Body of pancreas (tissue), 4 donors: Measurements from ENCODE around the gene TMEM169. TPM values are rescaled to one million over a fixed set of nuclear protein-coding genes. Genes with fewer than 3 reads are reported as not detected.

ENCODE experiments used
- ATAC-seq: fragments of 150-250 bp; one replicate; pipeline ENCODE4 v1.9.1; 2016
- DNase-seq, 4 donors: peaks; one replicate each; pipeline ENCODE4 v3.0.0-alpha.2; 2019
- H3K27ac ChIP-seq, 4 donors: fragments of 200-600 bp; sonication (generic); 1 replicate in 3 of 4; 2 replicates in 1 of 4; pipeline versions ENCODE4 v1.5.1 to v1.6.1; 2016 to 2019; ENCODE audit warnings: mild to moderate bottlenecking in 1 of 4, mixed read lengths in 1 of 4, moderate library complexity in 1 of 4
- H3K27me3 ChIP-seq, 2 donors: fragments of 200-600 bp; sonication (generic); one replicate each; pipeline ENCODE4 v1.6.0; 2016; ENCODE audit warnings: mild to moderate bottlenecking in 1 of 2
- H3K36me3 ChIP-seq, 2 donors: fragments of 200-600 bp; sonication (generic); replicated peaks in 1 of 2; 2 replicates each; pipeline ENCODE4 v1.5.1; 2016; ENCODE audit warnings: low read depth in 2 of 2; ENCODE audit not compliant: insufficient read depth in 1 of 2
- H3K4me1 ChIP-seq: fragments of 200-600 bp; sonication (generic); one replicate; pipeline ENCODE4 v1.6.0; 2016
- H3K4me3 ChIP-seq, 2 donors: fragments of 200-600 bp; sonication (generic); 1 replicate in 1 of 2; 2 replicates in 1 of 2; pipeline ENCODE4 v1.5.1; 2016 to 2019
- H3K9me3 ChIP-seq, 3 donors: fragments of 200-600 bp; sonication (generic); 1 replicate in 2 of 3; 2 replicates in 1 of 3; pipeline ENCODE4 v1.5.1; 2016
- CTCF ChIP-seq, 7 experiments: fragments of 450-650 bp in 4 of 7; fragments of 200-600 bp in 3 of 7; sonication (generic) in 3 of 7; IDR thresholded peaks; one replicate each; pipeline ENCODE4 v1.5.1; 2016 to 2019; ENCODE audit warnings: antibody characterized with exemption in 7 of 7
- POLR2A ChIP-seq, 3 donors: fragments of 450-650 bp; IDR thresholded peaks; one replicate each; pipeline ENCODE4 v1.6.1; 2016; ENCODE audit warnings: antibody characterized with exemption in 3 of 3, mild to moderate bottlenecking in 2 of 3
- WGBS, 2 donors: methylation state at CpG; one replicate each; pipeline ENCODE4 v1.1.5; 2017; 5-methylcytosine and 5-hydroxymethylcytosine counted together
- intact Hi-C: fragments of 100-400 bp; cut with DNase I; formaldehyde crosslinking; loops from one replicate; pipeline ENCODE4 v1.15.1; 2023
- total RNA-seq, 2 donors: library from RNA; depleted of rRNA; stranded (reverse); fragments of >200 nt; gene quantifications; one replicate each; pipeline ENCODE4 v1.1.0, GENCODE V29; 2016

Gene TMEM169
- total RNA-seq, 2 donors from 2014 or later = 0.26 TPM; not detected in 1

GRCh38 chr2:216066230-216066629, 15.5 kb upstream of the TMEM169 start:
- no peak for DNase-seq
- Histone ChIP-seq H3K9me3 (no peaks in the 10 kb centered on the region), H3K27me3 (no peaks in the 10 kb centered on the region), H3K27ac (no peak overlapping the region), H3K36me3 (peaks cover 0 to 1% of the 10 kb centered on the region in 2 donors), H3K4me1 (no peaks in the 10 kb centered on the region), H3K4me3 (no peak overlapping the region)
- TF ChIP-seq CTCF (IDR thresholded peaks at IDR 0.05) = no peak
- TF ChIP-seq POLR2A (IDR thresholded peaks at IDR 0.05) = no peak
- no peak for ATAC-seq
- intact Hi-C loops = no loop called here
- WGBS, 2 donors = 87 to 88% methylated on average over 5 of the region's 5 CpGs

GRCh38 chr2:216069028-216069427, 12.7 kb upstream of the TMEM169 start:
- no peak overlapping the region for H3K4me3 ChIP-seq
- intact Hi-C loops = no loop called here
- no peaks in the 10 kb centered on the region for H3K9me3 ChIP-seq
- DNase-seq (no peak), ATAC-seq (no peak)
- peaks cover 0 to 1% of the 10 kb centered on the region in 2 donors for H3K36me3 ChIP-seq
- no peak for TF ChIP-seq POLR2A (IDR thresholded peaks at IDR 0.05)
- no peak for TF ChIP-seq CTCF (IDR thresholded peaks at IDR 0.05)
- H3K27ac ChIP-seq = no peak overlapping the region
- H3K4me1 ChIP-seq = no peaks in the 10 kb centered on the region
- H3K27me3 ChIP-seq = no peaks in the 10 kb centered on the region
- 81 to 91% methylated on average over 2 of the region's 2 CpGs for WGBS, 2 donors

DNA sequence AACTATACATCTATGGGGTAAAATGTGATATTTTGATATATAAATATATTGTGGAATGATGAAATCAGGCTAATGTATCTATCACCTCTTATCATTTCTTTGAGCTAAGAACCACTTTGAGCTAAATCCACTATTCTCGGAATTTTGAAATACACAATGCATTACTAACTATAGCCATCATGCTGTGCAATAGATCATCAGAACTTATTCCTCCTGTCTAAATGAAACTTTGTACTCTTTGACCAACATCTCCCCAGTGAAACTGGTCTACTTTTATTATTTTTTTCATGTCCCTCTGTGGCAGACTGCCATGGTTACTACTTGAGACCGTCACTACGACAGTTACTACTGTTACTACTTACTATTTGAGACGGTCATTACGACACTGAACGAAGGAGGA, 11.5 kb upstream of the TMEM169 start:
- Histone ChIP-seq H3K4me3 (no peak overlapping the region), H3K4me1 (no peaks in the 10 kb centered on the region), H3K27me3 (no peaks in the 10 kb centered on the region), H3K9me3 (no peaks in the 10 kb centered on the region), H3K27ac (no peak overlapping the region), H3K36me3 (no peaks in the 10 kb centered on the region)
- DNase-seq (no peak), ATAC-seq (no peak)
- 81 to 86% methylated on average over 6 of the region's 6 CpGs for WGBS, 2 donors
- intact Hi-C loops = no loop called here
- TF ChIP-seq CTCF (IDR thresholded peaks at IDR 0.05) (no peak), POLR2A (IDR thresholded peaks at IDR 0.05) (no peak)

DNA sequence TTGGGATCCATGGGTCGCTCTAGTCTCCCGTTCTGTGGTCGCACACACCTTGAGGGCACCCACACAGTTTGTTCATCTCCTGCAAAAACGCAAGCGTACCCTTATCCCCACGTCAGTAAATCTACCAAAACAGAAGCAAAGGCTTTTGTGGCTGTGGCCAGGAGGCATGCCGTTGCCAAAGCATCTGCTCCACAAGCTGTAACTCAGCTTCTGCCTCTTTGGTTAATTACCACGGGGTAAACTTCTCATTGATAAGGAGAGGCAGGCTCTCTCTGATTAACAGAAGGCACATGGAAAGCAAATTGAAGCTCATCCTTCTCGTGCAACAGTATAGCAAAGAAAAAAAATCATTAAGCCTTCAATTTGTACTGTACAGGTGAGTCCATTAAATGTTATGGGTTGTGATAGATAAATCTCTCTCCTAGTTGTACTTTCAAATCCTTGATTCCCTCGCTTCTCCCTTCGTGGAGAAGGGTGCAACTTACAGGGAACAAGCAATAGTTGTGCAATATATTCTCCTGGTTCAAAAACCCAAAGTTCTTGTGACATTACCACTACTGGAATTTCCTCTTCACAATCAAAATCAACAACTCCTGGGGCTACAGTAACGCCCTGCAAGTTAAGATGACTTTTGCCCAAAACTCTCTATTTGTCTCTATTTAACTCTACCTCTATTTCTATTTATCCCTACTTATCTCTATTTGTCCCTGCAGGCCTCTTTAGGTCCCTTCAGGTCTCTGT, 10.4 kb upstream of the TMEM169 start:
- DNase-seq = no peak
- intact Hi-C loops = no loop called here
- ATAC-seq = no peak

More for the DNA sequence above, 10.4 kb upstream of the TMEM169 start:
- peaks cover 9% of the 10 kb centered on the region for H3K4me1 ChIP-seq
- no peak overlapping the region for H3K27ac ChIP-seq
- no peaks in the 10 kb centered on the region for H3K9me3 ChIP-seq
- H3K4me3 ChIP-seq = no peak overlapping the region
- no peaks in the 10 kb centered on the region for H3K27me3 ChIP-seq
- no peaks in the 10 kb centered on the region for H3K36me3 ChIP-seq
- no peak for TF ChIP-seq CTCF (IDR thresholded peaks at IDR 0.05)
- no peak for TF ChIP-seq POLR2A (IDR thresholded peaks at IDR 0.05)
- WGBS, 2 donors = 78 to 85% methylated on average over 12 of the region's 12 CpGs
